NCI-H345 (cell line): ENCODE results near the gene LRRIQ1.

Experiments
- DNase-seq: peaks from one replicate; lab custom pipeline; 2025; lab: John Stamatoyannopoulos, UW

Gene LRRIQ1

GRCh38 chr12:85281636-85282312 lies 245.6 kb downstream of the LRRIQ1 start:
- no peak for DNase-seq

GRCh38 chr12:85283560-85283959 lies 247.4 kb downstream of the LRRIQ1 start:
- no peak for DNase-seq
